A673 (cell line): ENCODE data around the gene MBL2. TPM values are rescaled to one million over a fixed set of nuclear protein-coding genes. Genes with fewer than 3 reads are reported as not detected.

Experiments used
- BruUV-seq: library from RNA; stranded (reverse); fragments of 400-500 nt; replicated peaks from 2 replicates; lab custom pipeline; 2021; lab: Mats Ljungman, UMichigan
- CTCF ChIA-PET: fragments of 300-600 bp; sonication (Branson Sonifier 250); formaldehyde crosslinking; loops from one replicate; lab custom pipeline; 2022; ENCODE audit warnings: antibody characterized with exemption; lab: Charles Lee
- POLR2A ChIA-PET: fragments of 300-600 bp; sonication (Branson Sonifier 250); formaldehyde crosslinking; loops from one replicate; lab custom pipeline; 2022; ENCODE audit warnings: antibody characterized with exemption; ENCODE audit not compliant: low non-redundant PET; lab: Charles Lee
- DNase-seq: peaks from one replicate; pipeline ENCODE4 v3.0.0-alpha.2; 2015; ENCODE audit warnings: low spot score
- H3K27ac ChIP-seq: fragments of 200-600 bp; sonication (generic); 2 replicates; pipeline ENCODE4 v1.5.1; 2016; ENCODE audit warnings: mixed run types, low read depth, mild to moderate bottlenecking, mixed read lengths, antibody characterized with exemption, low read length; ENCODE audit not compliant: poor library complexity, severe bottlenecking
- H3K27me3 ChIP-seq: fragments of 200-600 bp; sonication (generic); replicated peaks from 2 replicates; pipeline ENCODE4 v1.6.1; 2017; ENCODE audit warnings: mixed run types, low read depth, mild to moderate bottlenecking, mixed read lengths, antibody characterized with exemption, low read length; ENCODE audit not compliant: insufficient read depth, poor library complexity
- H3K36me3 ChIP-seq: fragments of 200-600 bp; sonication (generic); 2 replicates; pipeline ENCODE4 v1.6.1; 2016; ENCODE audit warnings: mixed run types, mild to moderate bottlenecking, mixed read lengths, antibody characterized with exemption, low read length; ENCODE audit not compliant: insufficient read depth, poor library complexity, severe bottlenecking
- H3K4me1 ChIP-seq: fragments of 200-600 bp; sonication (generic); 2 replicates; pipeline ENCODE4 v1.6.1; 2017; ENCODE audit warnings: mixed run types, mild to moderate bottlenecking, mixed read lengths, antibody characterized with exemption, low read length; ENCODE audit not compliant: insufficient read depth, poor library complexity, severe bottlenecking
- H3K4me3 ChIP-seq: fragments of 200-600 bp; sonication (generic); 2 replicates; pipeline ENCODE4 v1.5.1; 2016; ENCODE audit warnings: low read depth, mixed run types, mild to moderate bottlenecking, mixed read lengths, low read length; ENCODE audit not compliant: poor library complexity, severe bottlenecking
- H3K9me3 ChIP-seq: fragments of 200-600 bp; sonication (generic); 2 replicates; pipeline ENCODE4 v1.6.1; 2016; ENCODE audit warnings: mixed run types, low read depth, mild to moderate bottlenecking, mixed read lengths, antibody characterized with exemption, low read length; ENCODE audit not compliant: poor library complexity, severe bottlenecking
- EZH2 ChIP-seq: fragments of 200-600 bp; sonication (generic); IDR thresholded peaks from 2 replicates; pipeline ENCODE4 v1.6.1; 2017; ENCODE audit warnings: borderline replicate concordance, low read depth, mild to moderate bottlenecking, mixed read lengths, antibody characterized with exemption, low read length; ENCODE audit not compliant: poor library complexity, severe bottlenecking
- intact Hi-C: fragments of 100-400 bp; cut with micrococcal nuclease; formaldehyde crosslinking; loops from one replicate; pipeline ENCODE4 v1.10.0; 2022; ENCODE audit not compliant: unreplicated experiment
- total RNA-seq: library from RNA; stranded (reverse); gene quantifications from 2 replicates; pipeline ENCODE4 v1.2.3, GENCODE V29; 2021
- TF ChIP-seq, protein P1 (sequence below): fragments of 300-800, 200-600 bp; sonication (generic); conservative IDR thresholded peaks from 2 replicates; pipeline ENCODE4 v1.5.1; 2017; ENCODE audit warnings: low read depth, mild to moderate bottlenecking, antibody characterized with exemption, low read length, moderate library complexity, mixed read lengths

The MBL2 gene
- total RNA-seq, 1 experiment from 2014 or later, result not detected

DNA sequence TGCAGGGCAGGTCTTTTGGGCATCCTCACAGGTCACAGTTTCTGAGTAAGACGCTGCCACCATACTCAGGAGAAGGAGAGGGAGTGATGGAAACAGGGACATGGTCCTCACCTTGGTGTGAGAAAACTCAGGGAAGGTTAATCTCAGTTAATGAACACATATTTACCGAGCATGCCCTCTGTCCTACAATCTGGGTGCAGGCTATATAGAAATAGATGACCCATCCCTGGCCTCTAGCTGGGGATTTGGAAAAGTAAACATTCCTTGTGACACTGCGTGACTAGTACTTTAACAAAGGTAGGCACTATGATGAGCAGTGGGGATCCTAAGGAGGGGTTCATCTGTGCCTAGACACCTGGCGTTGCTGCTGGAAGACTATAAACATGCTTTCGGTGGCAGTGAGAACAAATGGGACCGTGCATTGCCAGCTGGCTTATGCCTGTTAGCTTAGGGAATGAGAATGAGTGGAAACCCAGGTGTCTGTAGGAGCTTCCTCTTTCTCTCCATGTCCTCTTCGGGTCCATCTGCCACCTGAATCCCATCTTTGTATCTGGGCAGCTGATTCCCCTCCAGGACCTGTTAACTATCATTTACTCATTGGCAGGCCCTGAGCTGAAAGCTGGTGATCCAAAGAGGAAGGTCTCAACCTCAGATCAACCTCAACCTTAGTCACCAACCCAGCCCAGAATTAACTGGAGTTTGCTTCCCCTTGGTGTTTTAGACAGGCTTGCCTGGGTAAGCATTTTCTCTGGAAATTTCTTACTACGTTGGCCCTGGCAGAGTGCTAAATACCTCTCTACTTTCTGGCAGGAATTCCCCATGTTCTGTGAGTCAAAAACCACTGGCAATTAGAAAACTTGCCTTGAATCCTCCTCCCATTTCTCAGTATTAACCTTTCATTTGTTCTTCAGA, 794 bp downstream of the MBL2 start:
- CTCF ChIA-PET, result no interaction called here

DNA sequence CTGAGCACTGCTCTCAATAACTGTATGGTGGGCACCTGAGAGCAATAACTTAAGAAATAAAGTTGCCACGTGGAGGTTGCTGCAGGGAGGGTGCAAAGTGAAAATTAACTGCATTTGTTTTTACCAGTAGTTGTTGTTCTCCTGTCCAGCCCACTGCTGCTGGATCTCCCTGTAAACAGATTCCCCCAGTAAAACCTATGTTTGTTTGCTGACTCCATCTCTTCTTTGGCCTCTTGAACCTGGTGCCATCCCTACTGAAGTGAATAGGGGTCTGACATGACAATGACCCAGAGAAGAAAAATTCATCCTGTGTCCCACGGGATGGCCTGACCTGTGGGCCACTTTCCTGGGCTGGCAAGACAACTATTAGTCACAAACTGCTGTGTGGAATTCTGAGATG, 1.7 kb downstream of the MBL2 start:
- Histone ChIP-seq H3K4me3 (no peak overlapping the region), H3K9me3 (no peaks in the 10 kb centered on the region), H3K27ac (no peak overlapping the region), H3K27me3 (peaks cover 4% of the 10 kb centered on the region), H3K36me3 (no peaks in the 10 kb centered on the region), H3K4me1 (no peaks in the 10 kb centered on the region)
- POLR2A ChIA-PET, result no interaction called here
- DNase-seq, result no peak
- CTCF ChIA-PET, result no interaction called here
- TF ChIP-seq EZH2, result no peak
- TF ChIP-seq, protein P1, sequence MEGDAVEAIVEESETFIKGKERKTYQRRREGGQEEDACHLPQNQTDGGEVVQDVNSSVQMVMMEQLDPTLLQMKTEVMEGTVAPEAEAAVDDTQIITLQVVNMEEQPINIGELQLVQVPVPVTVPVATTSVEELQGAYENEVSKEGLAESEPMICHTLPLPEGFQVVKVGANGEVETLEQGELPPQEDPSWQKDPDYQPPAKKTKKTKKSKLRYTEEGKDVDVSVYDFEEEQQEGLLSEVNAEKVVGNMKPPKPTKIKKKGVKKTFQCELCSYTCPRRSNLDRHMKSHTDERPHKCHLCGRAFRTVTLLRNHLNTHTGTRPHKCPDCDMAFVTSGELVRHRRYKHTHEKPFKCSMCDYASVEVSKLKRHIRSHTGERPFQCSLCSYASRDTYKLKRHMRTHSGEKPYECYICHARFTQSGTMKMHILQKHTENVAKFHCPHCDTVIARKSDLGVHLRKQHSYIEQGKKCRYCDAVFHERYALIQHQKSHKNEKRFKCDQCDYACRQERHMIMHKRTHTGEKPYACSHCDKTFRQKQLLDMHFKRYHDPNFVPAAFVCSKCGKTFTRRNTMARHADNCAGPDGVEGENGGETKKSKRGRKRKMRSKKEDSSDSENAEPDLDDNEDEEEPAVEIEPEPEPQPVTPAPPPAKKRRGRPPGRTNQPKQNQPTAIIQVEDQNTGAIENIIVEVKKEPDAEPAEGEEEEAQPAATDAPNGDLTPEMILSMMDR, result no peak
- intact Hi-C loops, result no loop called here
- no TSS peak for BruUV-seq

More for the DNA sequence above, 794 bp downstream of the MBL2 start:
- Histone ChIP-seq H3K36me3 (no peaks in the 10 kb centered on the region), H3K4me1 (no peaks in the 10 kb centered on the region), H3K9me3 (no peaks in the 10 kb centered on the region), H3K27me3 (peaks cover 2% of the 10 kb centered on the region), H3K27ac (no peak overlapping the region), H3K4me3 (no peak overlapping the region)
- TF ChIP-seq EZH2, result no peak
- TF ChIP-seq, protein P1, result no peak
- no TSS peak for BruUV-seq
- intact Hi-C loops, result no loop called here
- POLR2A ChIA-PET, result no interaction called here
- no peak for DNase-seq

DNA sequence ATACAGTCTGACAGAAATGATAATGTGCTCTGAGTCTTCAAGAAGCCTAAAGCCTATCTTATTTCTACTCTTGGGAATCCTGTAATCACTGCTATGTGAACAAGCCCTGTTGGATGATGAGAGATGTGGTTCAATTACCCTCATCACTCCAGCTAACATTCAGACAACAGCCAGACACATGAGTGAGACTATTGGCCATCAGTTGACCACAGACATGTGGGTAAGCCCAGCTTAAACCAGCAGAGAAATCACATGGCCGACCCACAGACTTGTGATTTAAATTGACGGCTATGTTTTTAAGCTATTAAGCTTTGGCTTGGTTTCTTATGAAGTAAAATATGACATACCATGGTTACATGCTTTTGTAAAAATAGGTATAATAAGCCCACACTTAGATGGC, 2.6 kb downstream of the MBL2 start:
- POLR2A ChIA-PET, result no interaction called here
- Histone ChIP-seq H3K4me3 (no peak overlapping the region), H3K4me1 (no peaks in the 10 kb centered on the region), H3K27ac (no peak overlapping the region), H3K36me3 (no peaks in the 10 kb centered on the region), H3K9me3 (no peaks in the 10 kb centered on the region), H3K27me3 (peaks cover 4% of the 10 kb centered on the region)
- no TSS peak for BruUV-seq
- CTCF ChIA-PET, result no interaction called here
- no peak for TF ChIP-seq EZH2
- TF ChIP-seq, protein P1, result no peak
- intact Hi-C loops, result no loop called here
- no peak for DNase-seq
